HG03064 (cell line): ENCODE data around the gene CADPS.

ENCODE experiments used
- ATAC-seq: cut with Tn5 transposase; IDR thresholded peaks from one replicate; pipeline ENCODE4 v1.9.1; 2021; ENCODE audit warnings: low read depth; ENCODE audit not compliant: unreplicated experiment

The CADPS gene

DNA sequence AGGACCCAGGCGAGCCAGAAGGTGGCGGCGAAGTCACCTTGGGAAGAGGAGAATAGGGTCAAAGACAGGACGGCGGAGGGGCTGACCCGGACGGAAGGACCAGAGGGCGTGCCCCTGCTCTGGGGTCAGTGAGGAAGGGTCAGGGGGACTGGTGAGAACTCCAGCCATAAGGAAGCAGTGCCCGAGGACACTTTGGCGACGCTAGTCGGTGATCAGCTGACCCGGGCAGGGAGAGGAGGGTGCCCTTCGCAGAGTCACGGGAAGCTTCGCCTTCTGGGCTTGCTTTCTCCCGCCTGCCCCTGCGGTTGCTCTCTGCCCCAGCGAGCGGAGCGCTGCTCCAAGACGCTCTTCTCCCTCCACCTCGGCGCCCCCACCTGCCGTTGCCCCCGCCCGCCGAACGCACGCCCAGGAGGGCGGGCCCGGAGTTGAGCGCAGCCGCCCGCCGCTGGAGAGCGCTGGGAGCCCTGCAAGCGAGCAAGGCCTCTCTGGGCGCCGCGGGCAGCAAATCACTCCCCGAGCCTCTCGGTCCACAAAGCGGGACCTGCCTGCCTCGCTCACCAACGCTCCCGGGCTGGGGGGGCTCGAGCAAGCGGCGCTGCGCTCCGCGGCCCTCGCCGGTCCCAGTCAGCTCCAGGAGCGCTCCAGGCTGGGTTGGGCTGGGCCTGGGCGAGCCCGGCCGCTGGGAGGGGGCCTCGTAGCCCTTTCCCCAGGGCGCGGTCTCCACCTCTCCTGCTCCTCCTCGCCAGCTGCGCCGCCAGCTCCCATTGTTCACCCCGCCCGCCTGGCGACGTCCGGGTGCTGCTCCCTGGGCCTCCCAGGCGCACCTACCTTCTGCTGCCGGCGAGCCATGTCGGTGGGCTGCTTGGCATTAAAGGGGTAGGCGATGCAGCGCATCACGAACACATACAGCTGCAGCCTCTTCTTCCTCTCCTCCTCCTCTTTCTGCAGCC, 1.2 kb downstream of the CADPS start:
- no peak for ATAC-seq

DNA sequence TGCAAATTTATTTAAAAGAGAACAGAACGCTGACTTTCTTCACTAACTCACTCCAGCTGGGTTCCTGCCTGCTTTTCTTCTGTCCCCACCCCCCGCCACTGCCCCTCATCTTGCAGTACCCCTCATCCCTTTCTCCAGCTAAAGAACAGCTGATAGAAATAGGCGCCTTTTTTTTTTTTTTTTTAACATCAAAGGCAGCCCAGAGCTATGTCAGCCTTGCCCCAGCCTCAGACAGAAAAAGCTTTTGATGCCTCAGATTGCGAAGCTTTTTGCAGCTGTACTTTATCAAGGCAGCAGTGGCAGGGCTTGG, 1.8 kb downstream of the CADPS start:
- ATAC-seq = no peak

DNA sequence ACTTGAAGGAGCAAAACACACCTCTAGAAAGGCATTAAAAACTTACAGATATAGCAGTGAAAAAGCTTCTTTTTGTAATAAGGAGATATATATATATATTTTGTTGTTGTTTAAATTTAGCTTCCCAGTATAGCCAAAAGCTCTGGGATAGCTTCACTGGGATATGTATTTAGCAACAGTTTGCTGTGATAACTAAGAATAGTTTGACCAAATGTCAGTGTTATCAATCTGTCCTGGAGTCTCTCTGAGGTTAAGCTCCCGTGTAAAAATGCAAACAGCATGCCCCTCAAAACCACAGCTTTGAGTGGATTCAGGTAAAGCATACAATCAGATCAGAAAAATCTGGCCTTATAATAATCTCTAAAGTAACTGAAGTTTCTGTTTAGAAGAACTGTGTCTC, 2.9 kb downstream of the CADPS start:
- no peak for ATAC-seq

DNA sequence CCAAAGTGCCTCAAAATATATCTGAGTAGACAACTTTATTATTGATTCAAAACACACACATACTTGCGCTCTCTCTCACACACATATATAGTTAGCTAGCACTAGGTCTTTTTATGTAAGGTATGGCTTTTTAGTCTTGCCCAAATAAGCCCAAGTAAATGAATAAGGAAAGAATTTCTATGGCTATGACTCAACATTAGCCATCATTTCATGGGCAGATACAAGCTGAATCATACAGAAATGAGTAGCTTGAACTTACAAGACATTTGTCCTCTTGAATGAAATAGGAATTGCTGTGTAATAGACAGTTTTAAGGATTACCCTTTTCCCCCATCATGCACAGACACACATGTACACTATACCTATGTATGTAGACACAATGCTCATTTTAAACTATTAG, 4.9 kb downstream of the CADPS start:
- ATAC-seq = no peak

DNA sequence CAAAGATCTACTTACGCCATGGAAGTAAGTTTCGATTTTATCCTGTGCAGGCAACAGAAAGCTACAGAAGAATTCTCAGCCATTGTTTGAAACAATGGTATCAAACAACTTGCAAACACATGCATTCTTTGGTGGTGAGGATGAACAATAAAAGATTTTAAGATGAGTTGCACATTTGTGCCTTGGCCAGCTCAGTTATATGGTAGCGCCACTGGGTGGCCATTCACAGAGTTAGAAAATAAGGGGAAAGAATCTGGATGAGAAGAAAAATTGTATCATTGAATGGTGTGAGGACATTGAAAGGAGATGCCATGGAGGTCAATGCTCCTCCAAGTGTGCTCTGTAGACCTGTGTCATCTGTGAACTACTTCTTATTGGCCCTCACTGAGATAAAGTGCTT, 11.6 kb downstream of the CADPS start:
- ATAC-seq = no peak

DNA sequence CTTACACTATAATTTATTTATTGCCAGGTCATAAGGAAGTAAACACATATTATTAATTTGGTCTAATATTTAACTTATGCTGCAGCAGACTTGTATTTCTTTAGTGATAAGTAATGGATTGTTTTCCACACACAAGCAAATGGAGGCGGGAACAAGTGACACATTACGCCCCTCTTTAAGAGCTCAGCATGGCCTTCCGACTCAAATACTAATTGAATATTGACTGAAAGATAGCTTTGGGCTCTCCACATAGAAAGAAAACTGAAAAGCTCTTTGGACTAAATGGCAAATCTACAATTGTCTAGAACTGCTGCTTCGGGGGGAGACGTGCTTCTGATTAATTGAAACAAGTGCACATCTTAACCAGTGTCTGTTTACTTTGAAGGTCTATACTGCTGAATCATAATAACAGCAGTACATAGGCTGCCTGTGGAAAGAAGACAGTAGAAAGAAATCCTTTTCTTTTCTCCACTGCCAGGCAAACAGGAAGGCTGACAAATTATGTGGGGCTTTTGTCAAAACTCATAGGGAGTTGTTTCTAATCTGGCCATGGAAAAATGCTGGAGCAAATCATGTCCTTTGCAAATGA, 15.9 kb downstream of the CADPS start:
- ATAC-seq = no peak

DNA sequence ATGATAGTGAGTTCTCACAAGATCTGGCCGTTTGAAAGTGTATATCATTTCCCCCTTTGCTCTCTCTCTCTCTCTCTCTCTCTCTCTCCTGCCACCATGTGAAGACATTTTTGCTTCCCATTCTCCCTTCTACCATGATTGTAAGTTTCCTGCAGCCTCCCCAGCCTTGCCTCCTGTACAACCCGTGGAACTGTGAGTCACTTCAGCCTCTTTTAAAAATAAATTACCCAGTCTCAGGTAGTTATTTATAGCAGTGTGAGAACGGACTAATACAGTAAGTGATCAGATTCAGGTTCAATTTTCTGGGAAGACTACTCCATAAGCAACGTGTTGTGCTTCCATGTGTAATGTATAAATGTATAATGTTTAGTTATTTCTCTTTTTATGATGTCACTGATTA, 29.2 kb downstream of the CADPS start:
- no peak for ATAC-seq

DNA sequence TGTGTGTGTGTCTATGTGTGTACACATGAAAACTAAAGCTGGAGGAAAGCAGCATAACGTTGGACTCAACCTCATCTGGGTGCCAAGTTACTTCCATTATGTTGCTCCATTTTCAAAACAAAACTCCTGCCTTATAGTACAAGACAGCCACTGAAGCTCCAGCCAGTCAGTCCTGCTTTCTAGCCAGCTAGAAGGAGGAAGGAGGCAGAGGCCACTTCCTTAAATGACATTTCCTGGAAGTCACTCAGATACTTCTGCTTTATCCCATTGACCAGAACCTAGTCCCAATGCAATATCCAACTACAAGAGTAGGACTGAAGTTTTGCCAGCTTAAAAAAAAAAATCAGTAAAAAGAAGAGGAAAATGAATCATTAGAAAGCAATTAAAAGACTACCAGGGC, 31.7 kb downstream of the CADPS start:
- ATAC-seq = no peak

DNA sequence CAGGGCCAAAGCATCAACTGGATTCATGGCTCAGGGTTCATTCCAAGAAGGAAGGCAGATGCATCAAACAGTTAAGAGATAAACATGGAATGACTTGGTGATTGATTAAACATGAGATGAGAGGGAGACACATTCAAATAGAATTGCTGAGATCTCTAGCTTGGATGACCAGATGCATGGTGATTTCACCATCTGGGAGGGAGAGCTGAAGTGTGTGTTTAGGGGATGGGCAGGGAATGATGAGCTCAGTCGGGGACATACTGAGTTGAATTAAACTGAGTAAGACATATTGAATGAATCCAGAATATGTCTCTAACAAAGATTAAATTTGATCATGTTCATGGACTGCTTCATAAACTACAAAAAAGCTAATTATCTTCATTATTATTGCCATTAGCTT, 35.5 kb downstream of the CADPS start:
- ATAC-seq = no peak

DNA sequence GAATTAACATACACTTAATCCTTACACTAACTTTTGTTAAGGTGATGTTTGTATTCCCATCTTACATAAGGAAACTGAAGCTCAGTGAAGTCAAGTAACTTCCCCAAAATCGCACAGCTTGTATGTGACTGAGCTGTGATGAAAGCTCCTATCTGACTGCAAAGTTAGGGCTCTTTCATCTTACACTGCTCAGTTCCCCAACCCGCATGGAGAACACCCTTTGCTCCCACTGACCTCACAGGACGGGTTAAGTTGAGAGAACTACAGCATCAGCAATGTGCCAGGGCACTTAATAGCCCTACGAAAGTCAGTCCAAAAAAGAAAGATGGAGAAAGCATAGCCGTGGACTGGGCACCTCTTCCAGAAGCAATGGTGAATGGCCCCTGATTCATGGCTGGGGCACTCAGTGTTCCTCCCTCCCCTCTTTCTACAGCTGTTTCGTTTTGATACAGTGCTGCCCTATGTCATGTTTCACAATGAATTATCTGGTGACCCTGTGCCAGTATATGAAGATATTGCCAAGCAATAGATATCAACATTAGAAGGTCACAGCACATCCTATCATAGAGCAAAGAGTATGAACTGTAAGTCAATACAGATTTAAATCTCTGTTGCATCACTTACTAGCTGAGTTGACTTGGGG, 38.0 kb downstream of the CADPS start:
- ATAC-seq = no peak

DNA sequence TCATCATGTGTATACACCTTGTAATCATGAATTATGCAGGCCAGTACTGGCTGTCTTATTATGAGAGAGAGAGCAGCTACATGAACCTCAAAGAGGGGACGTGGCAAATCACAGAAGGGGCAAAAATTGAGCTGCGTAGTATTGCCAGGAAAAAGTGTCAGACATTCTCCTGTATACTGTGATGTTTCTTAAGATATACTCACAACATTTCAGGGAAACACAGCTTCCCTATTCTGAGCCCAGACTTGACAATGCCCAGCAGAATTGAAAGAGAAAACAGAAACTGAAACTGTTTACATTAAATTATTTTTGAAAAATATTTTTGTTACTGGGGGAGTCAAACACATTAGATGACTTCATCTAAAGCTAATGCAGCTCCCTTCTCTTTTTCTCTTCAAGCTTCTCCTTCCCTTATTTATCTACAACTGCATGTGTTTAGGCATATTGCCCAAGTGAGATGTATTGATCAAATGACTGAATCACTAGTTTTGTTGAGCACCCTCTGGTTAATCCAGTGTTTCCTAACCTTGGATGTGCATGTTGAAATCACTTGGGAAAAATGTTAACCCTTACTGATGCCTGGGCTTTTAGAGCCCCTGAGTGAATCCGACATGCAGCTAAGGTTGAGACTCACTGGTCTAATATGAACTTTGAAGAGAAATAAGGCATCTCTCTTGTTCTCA, 39.5 kb downstream of the CADPS start:
- ATAC-seq = no peak

DNA sequence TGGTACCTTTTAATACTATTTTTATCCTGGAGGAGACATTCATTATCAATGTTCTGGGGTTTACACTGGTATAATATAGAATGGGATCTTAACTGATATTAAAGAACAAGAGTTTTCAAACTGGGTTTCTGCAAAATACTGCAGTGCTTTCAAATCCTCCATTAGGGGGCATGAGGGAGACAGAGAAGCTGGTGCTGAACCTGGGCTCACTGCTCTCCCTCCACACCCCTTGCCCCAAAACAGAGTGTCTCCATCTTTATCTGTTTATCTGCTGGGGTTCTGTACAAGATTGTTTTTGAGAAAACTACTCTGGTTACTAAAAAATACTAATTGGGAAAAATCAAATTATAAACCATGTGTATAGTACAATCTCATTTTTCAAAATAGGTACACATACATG, 41.7 kb downstream of the CADPS start:
- ATAC-seq = no peak

DNA sequence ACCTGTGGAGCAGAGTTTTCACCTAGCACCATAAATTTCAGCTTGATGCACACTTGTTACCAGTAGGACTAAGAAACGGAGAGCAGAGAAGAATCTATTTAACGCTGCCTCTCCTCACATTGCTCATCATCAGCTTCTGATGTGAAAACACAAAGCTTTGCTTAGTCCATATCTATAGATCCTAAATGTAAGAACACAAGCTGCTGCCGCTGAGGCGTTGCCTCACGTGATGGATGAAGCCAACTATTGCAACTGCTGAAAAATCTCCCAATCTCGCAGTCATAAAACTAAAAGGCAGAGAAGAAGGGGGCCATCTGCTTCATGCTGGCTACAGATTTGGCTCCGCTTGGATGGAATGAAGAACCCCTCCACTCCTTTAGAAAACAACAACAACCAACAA, 42.7 kb downstream of the CADPS start:
- no peak for ATAC-seq

DNA sequence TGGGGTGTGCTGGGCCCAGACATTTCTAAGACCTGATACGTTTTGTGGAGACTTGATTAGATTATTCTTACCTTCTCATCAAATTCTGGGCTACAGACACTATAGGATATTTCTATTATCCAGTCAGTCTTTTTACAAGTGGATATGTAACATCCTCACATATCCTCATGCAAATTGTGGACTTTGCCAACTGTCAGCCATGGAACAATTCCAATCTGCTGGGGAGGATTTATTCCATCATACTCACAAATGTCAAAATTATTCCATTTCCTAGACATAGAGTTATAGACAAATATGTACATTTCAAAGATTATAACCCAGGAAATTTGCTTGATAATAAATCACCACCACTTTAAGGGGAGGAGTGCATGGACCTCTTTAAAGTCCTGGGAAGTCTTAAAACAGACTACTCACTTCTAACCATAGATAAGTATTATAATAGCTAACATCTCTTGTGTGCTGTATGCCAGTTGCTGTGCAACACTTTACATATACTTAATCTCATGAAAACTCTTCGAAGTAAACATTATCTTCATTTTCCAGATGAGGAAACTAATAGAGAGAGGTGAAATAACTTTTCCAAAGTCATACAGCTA, 44.4 kb downstream of the CADPS start:
- no peak for ATAC-seq

DNA sequence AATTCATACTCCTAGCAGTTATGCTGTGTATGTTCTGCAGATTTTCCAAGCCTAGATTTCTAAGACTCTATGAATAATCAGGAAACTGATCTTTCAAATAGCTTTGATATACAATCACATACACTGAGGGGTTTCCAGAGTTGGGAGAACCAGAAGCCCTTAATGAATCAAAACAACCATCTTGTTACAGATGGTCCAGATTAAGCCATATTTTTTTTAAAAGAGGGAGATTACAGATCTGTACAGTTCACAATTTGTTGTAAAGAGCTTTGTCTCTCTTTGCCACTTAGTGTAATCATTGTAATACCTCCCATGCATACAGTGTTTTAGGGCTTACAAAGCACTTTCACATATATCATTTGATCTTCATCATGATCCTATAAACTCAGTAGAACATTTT, 47.7 kb downstream of the CADPS start:
- no peak for ATAC-seq

DNA sequence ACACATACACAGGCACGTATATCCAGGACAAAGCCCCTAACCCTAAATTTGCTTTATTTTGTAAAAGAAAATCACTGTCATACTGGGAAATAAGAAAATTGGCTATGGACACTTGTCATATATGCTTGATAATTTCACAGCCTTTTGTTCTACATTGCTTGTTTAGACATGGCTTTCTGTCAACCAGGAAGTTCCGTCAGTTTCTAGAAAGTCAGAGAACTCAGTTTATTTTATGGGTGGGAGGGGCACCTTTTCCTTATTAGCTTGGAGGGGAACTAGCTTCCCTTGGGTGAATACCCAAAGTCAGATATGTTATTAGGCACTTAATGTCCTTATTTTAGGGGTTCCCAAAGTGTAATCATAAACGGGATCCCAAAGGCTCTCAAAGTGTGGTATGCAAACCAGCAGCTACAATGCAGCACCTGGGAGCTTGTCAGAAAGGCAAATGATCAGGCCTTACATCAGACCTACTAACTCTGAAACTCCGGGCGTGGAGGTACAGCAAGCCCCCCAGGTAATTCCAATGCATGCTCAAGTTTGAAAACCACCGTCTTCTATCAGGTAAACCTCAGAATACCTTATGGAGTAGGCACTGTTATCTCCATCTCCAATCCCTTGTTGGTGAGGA, 50.1 kb downstream of the CADPS start:
- no peak for ATAC-seq

DNA sequence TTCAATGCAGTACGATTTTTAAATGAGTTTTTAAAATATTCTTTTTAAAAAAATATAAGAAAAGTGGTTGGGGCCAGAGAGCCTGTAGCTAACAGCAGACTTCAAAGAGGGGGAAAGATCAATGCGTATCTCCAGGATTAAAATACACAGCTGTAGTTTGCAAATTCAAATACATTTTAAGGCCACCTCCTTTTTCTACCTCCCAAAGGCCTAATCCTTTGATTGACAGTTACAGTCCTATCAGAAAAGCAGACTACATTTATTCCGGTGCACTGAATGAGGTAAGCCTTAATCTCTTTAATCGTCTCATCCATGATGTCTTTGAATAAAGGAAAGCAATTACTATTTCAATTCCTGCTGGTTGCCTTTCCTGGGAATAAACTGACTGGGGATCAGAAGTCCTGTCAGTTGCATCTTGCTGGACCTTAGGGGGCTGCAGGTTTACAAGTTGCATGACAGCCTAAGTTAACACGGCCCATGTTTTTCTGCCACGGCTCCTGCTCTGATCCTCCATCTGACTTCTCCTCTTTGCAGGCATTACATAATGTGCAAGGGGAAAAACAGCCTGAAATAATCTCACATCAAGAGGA, 51.7 kb downstream of the CADPS start:
- no peak for ATAC-seq

DNA sequence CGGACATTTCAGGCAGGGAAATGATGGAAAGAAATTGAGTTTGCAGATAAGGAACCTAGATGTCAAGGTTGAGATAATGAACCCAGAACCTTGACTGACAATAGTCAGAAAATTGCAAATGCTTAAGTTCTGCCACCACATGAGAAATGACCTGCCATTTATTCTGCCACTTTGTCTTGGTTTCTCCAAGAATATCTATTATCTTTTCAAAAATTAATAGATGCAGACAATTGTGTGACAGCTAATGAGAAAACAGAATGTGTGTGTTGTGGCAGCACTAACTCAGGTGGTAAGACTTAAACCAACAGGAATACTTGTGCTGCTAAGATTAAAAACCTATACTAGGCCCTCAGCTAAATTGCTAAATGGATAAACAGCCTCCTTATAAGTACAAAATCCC, 52.3 kb downstream of the CADPS start:
- ATAC-seq = no peak

DNA sequence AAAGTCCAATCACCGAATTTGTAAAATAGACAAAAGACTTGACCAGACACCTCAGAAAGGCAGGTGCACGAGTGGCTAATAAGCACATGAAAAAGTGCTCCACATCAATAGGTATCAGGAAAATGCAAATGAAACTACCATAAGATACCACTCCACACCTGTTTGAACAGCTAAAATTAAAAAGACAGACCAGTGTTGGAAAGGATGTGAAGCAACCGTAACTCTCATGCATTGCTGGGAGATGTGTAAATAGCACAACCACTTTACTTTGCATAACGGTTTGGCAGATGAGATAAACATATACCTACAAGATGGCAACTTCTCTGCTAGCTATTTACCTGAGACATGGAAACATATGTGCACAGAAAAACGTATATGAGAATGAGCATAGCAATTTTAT, 56.9 kb downstream of the CADPS start:
- ATAC-seq = peak; percentile 67

DNA sequence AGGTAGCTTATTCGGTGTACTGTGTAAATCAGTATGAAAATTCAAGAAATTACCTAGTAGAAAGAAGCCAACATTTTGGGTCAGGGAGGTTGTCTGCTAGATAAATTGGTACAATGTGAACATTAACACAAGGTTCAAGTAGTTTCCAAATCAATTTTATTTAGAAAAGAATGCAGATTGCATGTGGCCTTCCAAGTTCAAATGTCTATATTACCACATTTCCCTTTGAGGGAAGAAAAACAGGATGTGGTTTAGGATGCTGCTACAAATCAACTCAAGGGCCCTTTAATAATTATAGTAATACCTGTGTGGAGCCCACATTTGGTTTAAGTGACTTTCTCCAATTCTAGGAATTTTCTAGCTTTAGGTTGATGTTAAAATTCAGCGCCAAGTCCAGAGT, 57.5 kb downstream of the CADPS start:
- no peak for ATAC-seq
